HG02884 (cell line): ENCODE measurements around the gene RBM10.

Experiments used
- ATAC-seq: cut with Tn5 transposase; IDR thresholded peaks from one replicate; pipeline ENCODE4 v1.9.1; 2021; ENCODE audit warnings: mild to moderate bottlenecking, moderate library complexity; ENCODE audit not compliant: unreplicated experiment

RBM10 gene

DNA sequence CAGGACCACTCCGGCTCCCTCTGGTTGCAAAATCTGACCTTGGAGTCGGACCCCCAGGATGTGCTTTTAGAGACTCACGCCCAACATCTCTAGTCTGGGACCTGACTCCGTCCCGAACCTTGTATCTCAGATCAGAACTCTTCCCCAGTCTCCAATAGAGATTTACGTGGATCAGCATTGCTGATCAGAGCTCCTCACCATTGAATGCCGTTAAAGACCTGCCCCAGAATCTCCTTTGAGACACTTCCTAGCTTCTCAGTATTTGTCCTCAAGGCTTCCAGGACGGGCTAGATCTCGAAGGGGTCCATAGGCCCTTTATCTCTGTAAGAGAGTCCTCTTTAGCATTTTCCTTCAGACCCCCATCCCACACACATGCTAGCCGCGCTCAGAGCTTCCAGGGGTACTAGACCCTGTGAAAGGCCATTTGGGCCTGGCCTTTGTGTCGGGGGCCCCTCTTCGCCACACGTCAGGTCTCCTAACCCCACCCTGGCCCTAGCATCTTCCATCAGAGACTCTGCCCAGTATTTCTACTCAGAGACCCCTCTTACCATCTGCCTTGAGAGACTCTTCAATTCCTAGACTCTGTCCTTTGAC, 49.3 kb downstream of the RBM10 start:
- ATAC-seq = no peak

DNA sequence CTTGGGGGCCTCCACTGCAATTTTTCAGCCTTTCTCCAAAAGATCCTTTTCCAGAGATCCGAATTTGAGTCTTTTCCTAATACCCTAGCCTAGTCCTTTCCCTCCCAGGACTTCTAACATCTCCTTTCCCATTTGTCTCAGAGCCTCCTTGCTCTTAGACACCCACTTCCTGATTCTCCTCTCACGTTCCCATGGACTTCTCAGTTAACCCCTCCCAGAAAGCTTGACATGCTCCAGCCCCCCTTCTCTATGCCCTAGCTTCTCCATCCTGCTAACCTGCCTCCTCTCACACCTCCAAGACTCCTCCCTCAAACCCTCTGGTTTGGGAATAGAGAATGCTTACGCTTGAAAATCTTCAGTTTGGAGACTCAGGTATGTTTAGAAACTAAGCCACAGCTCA, 51.1 kb downstream of the RBM10 start:
- ATAC-seq = no peak

DNA sequence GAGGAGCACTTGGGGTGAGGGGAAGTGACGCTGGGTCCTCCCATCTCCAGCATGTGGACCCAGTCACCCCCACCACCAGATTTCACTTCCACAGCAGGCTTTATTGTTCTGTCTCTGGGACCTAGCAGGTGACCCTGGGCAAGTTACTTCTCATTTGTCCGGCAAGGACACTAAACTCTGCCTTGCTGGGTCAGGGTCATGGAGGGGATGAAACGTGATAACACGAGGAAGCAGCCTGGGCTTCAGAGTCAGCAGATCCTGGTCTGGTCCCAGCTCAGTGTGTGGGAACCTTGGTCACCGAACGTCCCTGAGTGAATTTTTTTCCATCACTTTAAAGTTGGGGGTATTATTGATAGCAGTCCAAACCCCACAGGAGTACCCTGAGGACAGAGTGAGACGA, 52.5 kb downstream of the RBM10 start:
- no peak for ATAC-seq

DNA sequence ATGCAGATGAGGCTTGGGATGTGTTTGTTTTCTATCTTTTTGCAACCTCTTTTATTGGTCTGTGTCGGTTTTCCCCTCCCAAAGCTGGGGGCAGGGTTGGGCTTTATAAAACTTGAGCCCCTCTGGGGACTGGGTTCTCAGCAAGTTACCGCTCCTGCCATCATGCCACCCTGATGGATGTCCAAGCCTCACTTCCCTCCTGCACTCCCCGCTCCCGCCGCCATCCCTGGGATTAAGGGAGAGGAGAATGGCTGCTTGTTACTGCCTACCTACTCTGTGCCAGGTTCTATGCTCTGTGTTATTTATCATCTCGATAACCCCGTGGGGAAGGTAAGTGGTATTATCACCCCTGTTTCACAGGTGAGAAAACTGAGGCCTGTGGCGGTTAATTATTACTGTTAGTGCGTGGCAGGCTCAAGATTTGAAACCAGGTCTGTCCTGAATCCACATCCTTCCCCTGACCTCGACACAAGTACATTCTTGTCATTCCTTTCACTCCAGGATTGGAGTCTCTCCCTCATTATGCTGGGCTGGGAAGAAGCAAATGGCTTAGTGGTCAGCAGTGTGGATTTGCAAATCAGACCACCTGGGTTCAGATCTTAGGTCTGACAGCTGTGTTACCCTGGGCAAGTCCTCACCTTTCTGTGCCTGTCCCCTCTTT, 53.1 kb downstream of the RBM10 start:
- no peak for ATAC-seq

DNA sequence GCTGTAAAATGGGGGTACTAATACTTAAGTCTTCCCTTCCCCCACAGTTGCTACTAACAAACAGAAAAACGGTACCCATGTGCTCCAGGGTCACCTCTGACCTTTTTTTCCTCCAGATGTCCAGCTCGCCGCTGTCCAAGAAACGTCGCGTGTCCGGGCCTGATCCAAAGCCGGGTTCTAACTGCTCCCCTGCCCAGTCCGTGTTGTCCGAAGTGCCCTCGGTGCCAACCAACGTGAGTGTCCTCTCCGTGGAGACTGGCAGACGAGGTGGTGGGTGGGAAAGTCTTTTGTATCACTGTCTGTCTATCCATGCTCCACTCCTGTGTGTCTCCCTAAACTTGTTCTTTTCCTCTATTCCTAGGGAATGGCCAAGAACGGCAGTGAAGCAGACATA, 53.7 kb downstream of the RBM10 start:
- ATAC-seq = no peak

DNA sequence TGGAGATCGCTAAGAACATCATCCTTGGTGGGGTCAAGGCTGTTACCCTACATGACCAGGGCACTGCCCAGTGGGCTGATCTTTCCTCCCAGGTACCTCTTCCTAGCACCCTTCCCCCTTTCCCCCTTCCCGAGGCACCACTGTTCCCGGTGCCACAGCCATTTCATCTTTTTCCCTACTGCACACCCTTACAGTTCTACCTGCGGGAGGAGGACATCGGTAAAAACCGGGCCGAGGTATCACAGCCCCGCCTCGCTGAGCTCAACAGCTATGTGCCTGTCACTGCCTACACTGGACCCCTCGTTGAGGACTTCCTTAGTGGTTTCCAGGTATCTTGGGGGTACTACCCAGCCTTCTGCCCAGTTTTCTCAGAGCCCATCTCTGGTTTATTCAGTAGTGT, 54.3 kb downstream of the RBM10 start:
- ATAC-seq = no peak

DNA sequence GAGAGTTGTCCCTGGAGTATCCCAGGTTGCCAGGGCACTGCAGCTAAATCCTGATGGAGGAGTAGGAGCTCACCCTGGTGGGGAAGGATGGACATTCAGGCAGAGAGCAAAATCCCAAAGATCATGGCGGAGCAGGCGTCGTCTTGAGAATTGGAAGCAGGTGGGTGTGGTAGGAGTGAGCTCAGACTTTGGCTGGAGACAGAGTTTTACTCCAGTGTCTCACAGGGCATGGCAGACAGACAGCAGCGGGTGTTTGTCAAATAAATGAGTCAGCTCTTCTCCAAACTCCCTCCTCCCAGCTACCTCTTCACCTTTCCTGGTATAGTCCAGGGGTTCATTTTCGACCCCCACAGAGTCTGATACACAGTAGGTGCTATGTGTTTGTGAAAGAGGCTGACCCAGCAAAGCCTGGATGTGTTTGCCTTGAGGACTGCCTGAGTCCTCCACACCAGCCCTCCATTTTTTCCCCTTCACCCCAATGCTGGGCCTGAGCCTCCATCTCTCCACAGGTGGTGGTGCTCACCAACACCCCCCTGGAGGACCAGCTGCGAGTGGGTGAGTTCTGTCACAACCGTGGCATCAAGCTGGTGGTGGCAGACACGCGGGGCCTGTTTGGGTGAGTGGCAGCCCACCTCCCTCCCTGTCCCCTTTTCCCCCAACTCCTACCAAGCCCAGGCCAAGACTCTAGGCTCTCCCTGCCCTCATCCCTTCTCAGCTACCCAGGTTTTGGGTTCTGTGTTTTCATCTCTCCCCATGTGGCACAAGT, 55.5 kb downstream of the RBM10 start:
- no peak for ATAC-seq

DNA sequence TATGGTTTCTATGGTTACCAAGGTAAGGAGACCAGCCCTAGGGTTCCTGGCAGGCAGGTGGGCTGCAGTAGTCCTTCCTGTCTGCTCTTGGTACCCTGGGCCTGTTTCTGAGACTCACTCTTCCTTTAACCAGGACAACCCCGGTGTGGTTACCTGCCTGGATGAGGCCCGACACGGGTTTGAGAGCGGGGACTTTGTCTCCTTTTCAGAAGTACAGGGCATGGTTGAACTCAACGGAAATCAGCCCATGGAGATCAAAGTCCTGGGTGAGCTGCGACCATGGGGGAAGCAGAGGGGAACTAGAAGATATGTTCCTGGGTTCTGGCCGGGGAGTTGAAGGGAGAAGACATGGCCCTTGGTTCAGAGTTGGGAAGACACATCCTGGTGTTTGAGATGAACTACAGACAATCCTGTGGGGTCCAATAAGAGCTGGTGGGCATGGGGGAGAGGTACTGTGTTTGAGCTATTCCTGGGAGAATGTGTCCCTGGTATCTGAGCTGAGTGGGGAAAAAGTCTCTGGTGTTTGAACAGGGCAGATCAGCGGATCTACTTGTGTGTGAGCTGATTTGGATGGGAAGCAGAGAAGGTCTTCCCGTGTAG, 56.4 kb downstream of the RBM10 start:
- ATAC-seq = no peak

DNA sequence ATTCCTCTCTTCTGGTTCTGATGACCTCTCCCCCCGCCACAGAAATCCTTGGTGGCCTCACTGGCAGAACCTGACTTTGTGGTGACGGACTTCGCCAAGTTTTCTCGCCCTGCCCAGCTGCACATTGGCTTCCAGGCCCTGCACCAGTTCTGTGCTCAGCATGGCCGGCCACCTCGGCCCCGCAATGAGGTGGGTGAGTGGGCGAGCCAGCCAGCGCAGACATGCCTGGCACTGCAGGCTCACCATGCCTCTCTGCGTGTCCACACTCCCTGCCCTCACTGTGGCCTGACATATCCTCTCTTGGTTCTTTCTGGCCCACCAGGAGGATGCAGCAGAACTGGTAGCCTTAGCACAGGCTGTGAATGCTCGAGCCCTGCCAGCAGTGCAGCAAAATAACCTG, 57.3 kb downstream of the RBM10 start:
- no peak for ATAC-seq

DNA sequence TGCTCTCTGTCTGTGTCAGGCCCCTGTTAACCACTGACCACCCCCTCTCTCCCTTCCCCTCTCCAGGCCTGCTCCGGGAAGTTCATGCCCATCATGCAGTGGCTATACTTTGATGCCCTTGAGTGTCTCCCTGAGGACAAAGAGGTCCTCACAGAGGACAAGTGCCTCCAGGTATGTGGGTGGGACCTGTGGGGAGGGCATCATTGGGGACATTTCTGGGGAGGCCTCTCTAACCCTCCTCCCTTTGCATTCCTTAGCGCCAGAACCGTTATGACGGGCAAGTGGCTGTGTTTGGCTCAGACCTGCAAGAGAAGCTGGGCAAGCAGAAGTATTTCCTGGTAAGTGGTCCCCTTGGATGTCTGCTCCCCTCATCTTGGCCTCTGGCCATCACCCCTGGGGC, 57.9 kb downstream of the RBM10 start:
- ATAC-seq = no peak

DNA sequence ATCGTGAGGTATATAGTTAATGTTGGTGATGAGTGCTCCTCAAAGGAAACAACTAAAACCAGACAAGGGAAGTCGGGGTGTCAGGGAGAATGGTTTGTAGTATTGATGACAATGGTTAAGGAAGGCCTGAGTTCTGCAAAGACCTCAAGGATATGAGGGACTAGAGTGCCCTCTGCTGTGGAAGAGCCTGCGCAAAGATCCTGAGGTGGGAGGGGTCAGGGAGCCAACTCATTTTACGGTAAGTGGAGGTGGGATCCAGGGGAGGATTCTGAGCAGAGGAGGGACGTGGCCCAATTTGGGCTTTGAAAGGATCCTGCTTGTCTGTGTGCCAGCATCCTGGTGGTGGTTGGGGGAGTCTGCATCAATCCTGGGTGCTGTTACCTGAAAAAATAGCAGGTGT, 59.9 kb downstream of the RBM10 start:
- no peak for ATAC-seq

DNA sequence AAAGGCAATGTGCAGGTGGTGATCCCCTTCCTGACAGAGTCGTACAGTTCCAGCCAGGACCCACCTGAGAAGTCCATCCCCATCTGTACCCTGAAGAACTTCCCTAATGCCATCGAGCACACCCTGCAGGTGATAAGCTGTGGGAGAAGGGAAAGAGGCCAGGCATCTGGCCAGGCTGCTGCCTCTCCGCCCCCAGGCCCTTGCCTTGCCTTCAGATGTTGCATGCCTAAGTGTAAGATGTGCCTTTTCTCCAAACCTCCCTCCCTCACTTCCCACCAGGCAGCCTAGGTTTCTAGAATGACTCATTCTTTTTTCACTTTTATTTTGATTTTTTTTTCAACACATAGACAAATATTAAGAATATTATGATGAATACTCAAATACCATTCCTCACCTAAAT, 61.3 kb downstream of the RBM10 start:
- no peak for ATAC-seq

DNA sequence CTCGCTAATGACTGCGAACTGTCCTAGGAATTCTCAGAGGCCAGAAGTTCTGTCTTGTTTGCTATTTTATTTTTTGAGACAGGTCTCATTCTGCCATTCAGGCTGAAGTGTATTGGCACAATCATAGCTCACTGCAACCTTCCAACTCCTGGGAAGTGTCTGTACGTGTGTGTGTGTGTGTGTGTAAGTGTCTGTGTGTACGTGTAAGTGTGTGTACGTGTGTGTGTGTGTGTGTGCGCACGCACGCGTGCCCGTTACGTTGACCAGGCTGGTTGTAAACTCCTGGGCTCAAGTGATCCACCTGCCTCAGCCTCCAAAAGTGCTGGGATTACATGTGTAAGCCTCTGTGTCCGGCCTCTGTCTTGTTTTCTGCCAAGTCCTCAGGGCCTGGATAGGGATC, 63.1 kb downstream of the RBM10 start:
- no peak for ATAC-seq

DNA sequence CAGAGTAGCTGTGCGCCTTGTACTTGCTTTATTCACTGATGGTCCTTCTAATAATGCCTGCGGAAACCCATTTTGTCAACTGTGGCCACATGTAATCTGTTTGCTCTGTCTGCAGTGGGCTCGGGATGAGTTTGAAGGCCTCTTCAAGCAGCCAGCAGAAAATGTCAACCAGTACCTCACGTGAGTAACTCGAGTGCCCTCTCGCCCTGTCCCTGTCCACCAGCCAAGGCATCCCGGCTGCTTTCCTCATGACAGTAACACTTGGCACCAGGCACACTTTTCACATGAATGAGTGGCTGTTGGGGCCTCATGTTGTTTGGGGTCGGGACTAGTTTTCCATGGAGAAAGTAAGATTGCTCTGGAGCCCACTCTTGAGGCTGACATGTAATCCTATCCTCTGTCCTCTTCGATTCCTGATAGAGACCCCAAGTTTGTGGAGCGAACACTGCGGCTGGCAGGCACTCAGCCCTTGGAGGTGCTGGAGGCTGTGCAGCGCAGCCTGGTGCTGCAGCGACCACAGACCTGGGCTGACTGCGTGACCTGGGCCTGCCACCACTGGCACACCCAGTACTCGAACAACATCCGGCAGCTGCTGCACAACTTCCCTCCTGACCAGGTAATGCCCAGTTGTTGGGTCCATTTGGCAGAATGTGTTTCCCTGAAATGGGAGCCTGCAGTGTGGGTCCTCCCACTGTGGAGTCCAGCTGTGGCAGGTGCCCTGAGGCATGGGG, 64.7 kb downstream of the RBM10 start:
- ATAC-seq = no peak

DNA sequence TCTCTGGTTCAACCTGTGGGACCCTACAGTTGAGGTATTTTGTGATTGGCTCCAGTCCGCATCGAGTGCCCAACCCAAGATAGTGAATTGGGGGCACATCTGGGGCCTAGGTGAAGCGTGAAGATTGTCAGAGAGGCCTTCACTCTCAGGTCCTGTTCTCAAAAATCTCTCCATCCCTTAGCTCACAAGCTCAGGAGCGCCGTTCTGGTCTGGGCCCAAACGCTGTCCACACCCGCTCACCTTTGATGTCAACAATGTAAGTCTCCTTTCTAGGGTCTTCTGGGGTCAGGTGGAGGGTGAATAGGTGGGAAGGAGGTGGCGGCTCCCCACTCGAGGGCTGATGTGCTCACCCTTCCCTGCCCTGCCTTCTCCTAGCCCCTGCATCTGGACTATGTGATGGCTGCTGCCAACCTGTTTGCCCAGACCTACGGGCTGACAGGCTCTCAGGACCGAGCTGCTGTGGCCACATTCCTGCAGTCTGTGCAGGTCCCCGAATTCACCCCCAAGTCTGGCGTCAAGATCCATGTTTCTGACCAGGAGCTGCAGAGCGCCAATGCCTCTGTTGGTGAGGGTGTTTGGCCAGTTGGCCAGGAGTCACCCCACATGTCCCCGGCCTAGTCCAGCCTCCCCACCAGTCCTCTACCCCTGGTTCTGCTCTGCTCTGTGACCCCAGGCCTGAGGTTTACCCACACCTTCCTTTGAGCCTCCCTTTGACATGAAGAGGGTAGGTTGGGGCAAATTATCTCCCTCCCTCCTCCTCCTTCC, 65.8 kb downstream of the RBM10 start:
- ATAC-seq = no peak

DNA sequence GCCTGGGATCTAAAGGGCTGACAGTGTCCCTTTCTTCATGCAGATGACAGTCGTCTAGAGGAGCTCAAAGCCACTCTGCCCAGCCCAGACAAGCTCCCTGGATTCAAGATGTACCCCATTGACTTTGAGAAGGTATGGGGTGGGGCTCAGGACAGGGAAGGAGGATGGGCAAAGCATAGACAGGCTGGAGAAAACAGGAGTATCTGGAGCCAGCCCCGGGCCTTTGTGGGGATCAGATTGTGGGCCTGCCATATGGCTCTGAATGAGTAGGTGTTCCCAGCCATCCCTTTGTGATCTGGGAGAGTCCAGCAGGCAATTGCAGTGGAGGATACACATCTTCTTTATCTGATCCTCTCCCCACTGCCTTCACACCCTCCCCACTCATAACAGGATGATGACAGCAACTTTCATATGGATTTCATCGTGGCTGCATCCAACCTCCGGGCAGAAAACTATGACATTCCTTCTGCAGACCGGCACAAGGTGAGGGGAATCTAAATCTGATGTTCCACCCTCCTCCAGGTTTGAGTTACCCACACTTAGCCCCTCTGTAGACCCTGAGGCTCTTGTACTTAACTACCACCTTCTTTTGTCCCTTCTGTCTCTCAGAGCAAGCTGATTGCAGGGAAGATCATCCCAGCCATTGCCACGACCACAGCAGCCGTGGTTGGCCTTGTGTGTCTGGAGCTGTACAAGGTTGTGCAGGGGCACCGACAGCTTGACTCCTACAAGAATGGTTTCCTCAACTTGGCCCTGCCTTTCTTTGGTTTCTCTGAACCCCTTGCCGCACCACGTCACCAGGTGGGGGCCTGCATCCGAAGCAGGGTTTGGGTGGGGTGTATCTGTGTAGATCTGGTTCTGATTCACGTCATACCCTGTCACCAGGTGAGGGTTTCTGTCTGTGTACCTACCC, 67.6 kb downstream of the RBM10 start:
- ATAC-seq = no peak

DNA sequence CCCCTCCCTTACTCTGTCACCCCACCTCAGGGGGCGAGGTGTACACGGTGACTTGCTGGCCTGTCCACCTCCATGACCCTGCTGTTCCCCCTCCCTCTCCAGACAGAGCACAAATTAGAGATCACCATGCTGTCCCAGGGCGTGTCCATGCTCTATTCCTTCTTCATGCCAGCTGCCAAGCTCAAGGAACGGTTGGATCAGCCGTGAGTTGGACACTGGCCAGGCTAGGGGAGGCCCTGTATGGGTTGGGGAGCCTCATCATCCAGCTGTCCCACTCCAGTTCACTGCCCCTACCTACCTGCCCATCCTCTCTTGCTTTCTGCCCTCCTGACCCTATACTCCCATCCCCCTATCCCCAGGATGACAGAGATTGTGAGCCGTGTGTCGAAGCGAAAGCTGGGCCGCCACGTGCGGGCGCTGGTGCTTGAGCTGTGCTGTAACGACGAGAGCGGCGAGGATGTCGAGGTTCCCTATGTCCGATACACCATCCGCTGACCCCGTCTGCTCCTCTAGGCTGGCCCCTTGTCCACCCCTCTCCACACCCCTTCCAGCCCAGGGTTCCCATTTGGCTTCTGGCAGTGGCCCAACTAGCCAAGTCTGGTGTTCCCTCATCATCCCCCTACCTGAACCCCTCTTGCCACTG, 69.5 kb downstream of the RBM10 start:
- no peak for ATAC-seq

DNA sequence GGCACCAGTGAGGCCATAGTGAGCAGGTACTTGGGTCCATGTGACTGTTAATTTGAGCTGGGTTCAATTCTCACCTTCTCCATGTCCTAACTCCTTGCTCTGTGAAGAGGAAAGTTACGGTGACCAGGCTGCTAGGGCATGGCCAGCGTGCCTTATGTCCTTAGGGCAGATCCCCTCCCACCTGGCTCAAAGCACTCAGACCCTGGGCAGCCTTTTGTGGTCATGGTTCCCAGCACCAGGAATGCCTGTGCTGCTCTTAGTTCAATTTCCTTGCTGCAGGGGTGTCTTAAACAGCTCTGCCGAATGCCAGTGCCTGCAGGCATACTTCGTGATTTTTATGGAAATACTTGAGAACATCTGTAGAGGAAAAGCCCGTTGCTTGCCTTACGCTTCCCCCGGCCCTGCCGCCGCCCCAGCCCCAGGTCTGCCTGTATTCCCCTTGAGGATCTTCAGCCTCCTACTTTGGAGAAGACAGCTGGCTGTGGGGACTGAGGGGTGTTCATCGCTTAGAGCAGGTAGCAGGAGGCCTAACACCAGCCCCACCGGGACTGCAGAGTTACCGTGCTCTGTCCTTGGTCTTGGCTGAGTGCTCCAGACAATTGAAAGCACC, 70.4 kb downstream of the RBM10 start:
- no peak for ATAC-seq
